Measurements from ENCODE around the gene RASSF7. TPM values are rescaled to one million over a fixed set of nuclear protein-coding genes. Genes with fewer than 3 reads are reported as not detected.

RASSF7 gene
- total RNA-seq, 4 donors from 2014 or later, result 80.9 to 340 (median 172) TPM

GRCh38 chr11:592501-592900 lies 31.7 kb downstream of the RASSF7 start:
- Histone ChIP-seq H3K27me3 (no peaks in the 10 kb centered on the region), H3K4me3 (no peak overlapping the region), H3K27ac (no peak overlapping the region), H3K4me1 (peaks cover 0 to 13% (median 0%) of the 10 kb centered on the region in 4 donors), H3K36me3 (peaks cover 0 to 97% (median 0%) of the 10 kb centered on the region in 3 donors), H3K9me3 (no peaks in the 10 kb centered on the region)
- TF ChIP-seq POLR2A (IDR thresholded peaks at IDR 0.05), result no peak
- TF ChIP-seq CTCF (IDR thresholded peaks at IDR 0.05), result no peak
- no peak for DNase-seq

- DNase-seq, result no peak
- Histone ChIP-seq H3K36me3 (peaks cover 0 to 97% (median 0%) of the 10 kb centered on the region in 3 donors), H3K27me3 (no peaks in the 10 kb centered on the region), H3K9me3 (no peaks in the 10 kb centered on the region), H3K4me3 (no peak overlapping the region), H3K4me1 (peaks cover 0 to 8% (median 0%) of the 10 kb centered on the region in 4 donors), H3K27ac (no peak overlapping the region)
- TF ChIP-seq CTCF (IDR thresholded peaks at IDR 0.05) (no peak), POLR2A (IDR thresholded peaks at IDR 0.05) (no peak)
These were observed 32.1 kb downstream of the RASSF7 start for GRCh38 chr11:592918-593317.

GRCh38 chr11:593347-593746 lies 32.6 kb downstream of the RASSF7 start:
- Histone ChIP-seq H3K4me3 (no peak overlapping the region), H3K4me1 (peaks cover 0 to 4% (median 0%) of the 10 kb centered on the region in 4 donors), H3K27me3 (no peaks in the 10 kb centered on the region), H3K9me3 (no peaks in the 10 kb centered on the region), H3K36me3 (peaks cover 0 to 97% (median 0%) of the 10 kb centered on the region in 3 donors), H3K27ac (no peak overlapping the region)
- DNase-seq, result no peak
- TF ChIP-seq POLR2A (IDR thresholded peaks at IDR 0.05), result no peak
- no peak for TF ChIP-seq CTCF (IDR thresholded peaks at IDR 0.05)

GRCh38 chr11:595400-595799 lies 34.6 kb downstream of the RASSF7 start:
- Histone ChIP-seq H3K27ac (no peak overlapping the region), H3K36me3 (peaks cover 0 to 97% (median 0%) of the 10 kb centered on the region in 3 donors), H3K9me3 (no peaks in the 10 kb centered on the region), H3K4me3 (no peak overlapping the region), H3K4me1 (no peaks in the 10 kb centered on the region), H3K27me3 (no peaks in the 10 kb centered on the region)
- TF ChIP-seq POLR2A (IDR thresholded peaks at IDR 0.05), result no peak
- TF ChIP-seq CTCF (IDR thresholded peaks at IDR 0.05), result no peak
- DNase-seq, result no peak

- Histone ChIP-seq H3K27me3 (no peaks in the 10 kb centered on the region), H3K9me3 (no peaks in the 10 kb centered on the region), H3K27ac (no peak overlapping the region), H3K36me3 (peaks cover 0 to 97% (median 0%) of the 10 kb centered on the region in 3 donors), H3K4me1 (no peaks in the 10 kb centered on the region), H3K4me3 (no peak overlapping the region)
- no peak for DNase-seq
- TF ChIP-seq POLR2A (IDR thresholded peaks at IDR 0.05) (no peak), CTCF (IDR thresholded peaks at IDR 0.05) (no peak)
These were observed 35.6 kb downstream of the RASSF7 start for GRCh38 chr11:596374-596773.
